ENCODE data around the gene MORN1.

- TF ChIP-seq CTCF (IDR thresholded peaks at IDR 0.05) (no peak), POLR2AphosphoS5 (IDR thresholded peaks at IDR 0.05) (no peak)
Observed at GRCh38 chr1:2399890-2400575, 8.7 kb upstream of the MORN1 start.

All from esophagus muscularis mucosa (tissue), 3 donors.